Measurements from ENCODE around the gene MDM1. TPM values are rescaled to one million over a fixed set of nuclear protein-coding genes. Genes with fewer than 3 reads are reported as not detected.

MDM1 gene
- polyA plus RNA-seq, 1 experiment, result 8.5 TPM

DNA sequence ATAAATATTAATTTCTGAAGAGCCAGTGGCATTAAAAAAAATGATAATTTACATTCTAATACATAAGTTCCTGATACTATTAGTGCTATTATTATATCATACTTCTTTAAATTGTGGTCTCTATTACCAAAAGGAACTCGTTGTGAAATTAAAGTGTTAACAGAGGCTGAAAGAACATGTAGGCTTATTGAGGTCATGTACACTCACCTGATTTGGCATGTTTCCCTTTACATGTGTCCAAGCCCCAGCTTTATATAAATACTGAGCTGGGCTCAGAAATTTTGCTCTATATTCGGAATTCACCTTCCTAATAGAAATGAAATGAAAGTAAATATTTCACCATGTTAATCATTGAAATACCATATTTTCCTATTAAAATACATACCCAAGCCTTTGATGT, 11.0 kb downstream of the MDM1 start:
- TF ChIP-seq, protein P1, sequence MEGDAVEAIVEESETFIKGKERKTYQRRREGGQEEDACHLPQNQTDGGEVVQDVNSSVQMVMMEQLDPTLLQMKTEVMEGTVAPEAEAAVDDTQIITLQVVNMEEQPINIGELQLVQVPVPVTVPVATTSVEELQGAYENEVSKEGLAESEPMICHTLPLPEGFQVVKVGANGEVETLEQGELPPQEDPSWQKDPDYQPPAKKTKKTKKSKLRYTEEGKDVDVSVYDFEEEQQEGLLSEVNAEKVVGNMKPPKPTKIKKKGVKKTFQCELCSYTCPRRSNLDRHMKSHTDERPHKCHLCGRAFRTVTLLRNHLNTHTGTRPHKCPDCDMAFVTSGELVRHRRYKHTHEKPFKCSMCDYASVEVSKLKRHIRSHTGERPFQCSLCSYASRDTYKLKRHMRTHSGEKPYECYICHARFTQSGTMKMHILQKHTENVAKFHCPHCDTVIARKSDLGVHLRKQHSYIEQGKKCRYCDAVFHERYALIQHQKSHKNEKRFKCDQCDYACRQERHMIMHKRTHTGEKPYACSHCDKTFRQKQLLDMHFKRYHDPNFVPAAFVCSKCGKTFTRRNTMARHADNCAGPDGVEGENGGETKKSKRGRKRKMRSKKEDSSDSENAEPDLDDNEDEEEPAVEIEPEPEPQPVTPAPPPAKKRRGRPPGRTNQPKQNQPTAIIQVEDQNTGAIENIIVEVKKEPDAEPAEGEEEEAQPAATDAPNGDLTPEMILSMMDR (IDR thresholded peaks at IDR 0.05; ENCODE audit: insufficient read depth, low read depth, low read length), result no peak
- ChIA-PET POLR2A (no interaction called here), CTCF (interaction anchor here (0.8 to 3.1 kb wide), 6 partner anchors 8 to 967 kb away, joined by 3 to 27 read pairs (median 3); no protein-coding TSS in a partner anchor)
- Histone ChIP-seq H3K27me3 (ENCODE audit: control insufficient read depth, insufficient read depth, low read length) (no peaks in the 10 kb centered on the region), H3K4me3 (ENCODE audit: low read depth, low read length) (no peak overlapping the region), H3K36me3 (ENCODE audit: control insufficient read depth, insufficient read depth, low read length) (no peaks in the 10 kb centered on the region; the same call in 1 of the 2 replicates)
- no peak for DNase-seq (ENCODE audit: low read depth)

DNA sequence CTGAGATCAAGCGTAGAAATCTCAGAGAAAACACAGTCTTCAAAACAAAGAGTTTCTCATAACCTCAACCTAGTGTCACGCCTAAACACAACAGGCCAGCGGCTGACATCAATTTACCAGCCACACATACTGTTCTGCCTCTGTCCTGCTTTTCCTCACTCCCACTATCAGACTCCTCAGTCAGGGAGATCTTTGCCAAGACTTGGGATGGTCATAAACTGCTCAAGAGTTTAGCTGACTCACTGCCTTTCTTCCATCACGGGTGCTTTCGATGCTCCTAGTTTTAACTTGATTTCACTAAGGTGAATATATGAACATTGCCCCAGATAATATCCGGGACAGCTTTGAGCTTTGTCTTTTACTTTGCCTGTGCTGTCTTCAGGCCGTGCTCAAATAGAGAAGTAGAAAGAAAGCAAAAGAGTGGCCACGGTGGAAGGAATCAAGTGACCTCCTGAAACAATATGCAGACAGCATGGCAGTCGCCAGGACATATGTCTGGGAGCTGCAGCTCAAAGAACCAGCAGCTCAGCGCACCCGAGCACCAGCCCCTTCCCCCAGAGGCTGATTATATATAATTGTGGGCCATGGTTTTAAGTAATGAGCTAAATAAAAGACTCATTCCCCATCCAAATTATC, 12.1 kb downstream of the MDM1 start:
- ChIA-PET CTCF (interaction anchor here (0.8 to 3.1 kb wide), 7 partner anchors 15 to 998 kb away, joined by 3 to 27 read pairs (median 3); no protein-coding TSS in a partner anchor), POLR2A (no interaction called here)
- Histone ChIP-seq H3K36me3 (ENCODE audit: control insufficient read depth, insufficient read depth, low read length) (no peaks in the 10 kb centered on the region), H3K4me3 (ENCODE audit: low read depth, low read length) (no peak overlapping the region), H3K27me3 (ENCODE audit: control insufficient read depth, insufficient read depth, low read length) (no peaks in the 10 kb centered on the region)
- TF ChIP-seq, protein P1 (IDR thresholded peaks at IDR 0.05; ENCODE audit: insufficient read depth, low read depth, low read length), result no peak
- DNase-seq (ENCODE audit: low read depth), result peak; percentile 65

DNA sequence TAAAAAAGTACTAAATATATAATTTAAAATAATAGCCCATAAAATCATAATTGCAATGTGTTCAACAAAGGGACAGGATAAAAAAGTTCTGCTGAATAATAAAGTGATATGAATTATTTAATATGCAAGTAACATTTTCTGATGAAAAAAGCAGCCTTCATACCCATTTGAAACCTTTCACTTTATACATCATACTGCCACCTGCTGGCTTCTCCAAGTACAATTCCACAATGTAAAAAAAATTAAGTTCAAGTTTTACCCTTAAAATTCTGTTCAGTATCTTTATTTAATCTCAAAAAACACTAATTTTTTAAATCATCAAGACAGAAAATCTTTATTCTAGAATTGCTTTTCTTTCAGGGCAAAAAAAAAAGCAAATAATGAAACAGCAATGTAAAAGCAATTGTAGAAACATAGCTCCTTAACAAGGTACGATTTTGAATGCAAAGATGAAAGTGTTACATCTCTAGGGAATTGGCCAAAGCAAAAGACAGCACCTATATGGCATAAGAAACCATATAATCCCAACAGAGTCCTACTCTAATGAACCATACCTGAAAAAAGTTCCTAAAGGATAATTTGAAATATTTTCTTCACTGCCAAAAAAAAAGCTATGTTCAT, 15.0 kb downstream of the MDM1 start:
- ChIA-PET CTCF (interaction anchor here (0.6 to 7.7 kb wide), 22 partner anchors 9 to 973 kb away, joined by 3 to 88 read pairs (median 4); partner anchors contain the start of gene IL26), POLR2A (interaction anchor here (0.6 kb wide), 1 partner anchor 333 kb away, joined by 3 read pairs; no protein-coding TSS in a partner anchor)
- Histone ChIP-seq H3K36me3 (ENCODE audit: control insufficient read depth, insufficient read depth, low read length) (no peaks in the 10 kb centered on the region), H3K27me3 (ENCODE audit: control insufficient read depth, insufficient read depth, low read length) (no peaks in the 10 kb centered on the region), H3K4me3 (ENCODE audit: low read depth, low read length) (no peak overlapping the region)
- DNase-seq (ENCODE audit: low read depth), result no peak
- TF ChIP-seq, protein P1 (IDR thresholded peaks at IDR 0.05; ENCODE audit: insufficient read depth, low read depth, low read length), result peak; percentile 52

DNA sequence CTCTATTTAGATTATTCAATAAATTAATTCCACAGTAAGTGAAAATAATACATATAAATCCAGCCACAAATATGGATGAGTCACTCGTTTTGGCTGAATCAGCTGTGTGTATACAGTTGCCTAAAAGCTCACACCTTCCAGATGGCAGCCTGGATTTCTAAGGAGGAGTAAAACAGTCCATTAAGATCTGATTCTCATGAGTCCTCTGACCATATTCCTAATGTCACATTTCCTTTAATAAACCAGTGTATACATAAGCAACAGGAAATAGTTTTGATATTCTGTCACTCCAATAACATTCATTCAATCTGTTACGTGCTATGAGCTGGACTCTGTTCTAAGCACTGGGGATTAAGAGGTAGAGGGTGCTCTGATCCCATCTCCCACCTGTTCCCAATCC, 21.8 kb downstream of the MDM1 start:
- ChIA-PET POLR2A (no interaction called here), CTCF (interaction anchor here (0.6 to 1.4 kb wide), 5 partner anchors 63 to 856 kb away, joined by 3 to 7 read pairs (median 4); no protein-coding TSS in a partner anchor)
- no peaks in the 10 kb centered on the region for H3K36me3 ChIP-seq (ENCODE audit: control insufficient read depth, insufficient read depth, low read length)
- no peaks in the 10 kb centered on the region for H3K27me3 ChIP-seq (ENCODE audit: control insufficient read depth, insufficient read depth, low read length)
- TF ChIP-seq, protein P1 (IDR thresholded peaks at IDR 0.05; ENCODE audit: insufficient read depth, low read depth, low read length), result no peak
- peak; percentile 76 for DNase-seq (ENCODE audit: low read depth)
- H3K4me3 ChIP-seq (ENCODE audit: low read depth, low read length), result no peak overlapping the region

DNA sequence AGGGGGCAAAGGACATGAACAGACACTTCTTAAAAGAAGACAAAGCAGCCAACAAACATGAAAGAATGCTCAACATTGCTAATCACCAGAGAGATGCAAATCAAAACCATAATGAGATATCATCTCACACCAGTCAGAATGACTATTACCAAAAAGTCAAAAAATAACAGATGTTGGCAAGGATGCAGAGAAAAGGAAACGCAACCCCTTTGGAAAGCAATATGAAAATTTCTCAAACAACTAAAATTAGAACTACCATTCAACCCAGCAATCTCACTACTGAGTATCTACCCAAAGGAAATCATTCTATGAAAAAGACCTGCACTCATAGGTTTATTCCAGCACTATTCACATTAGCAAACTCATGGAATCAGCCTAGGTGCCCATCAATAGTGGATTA, 25.6 kb downstream of the MDM1 start:
- Histone ChIP-seq H3K27me3 (ENCODE audit: control insufficient read depth, insufficient read depth, low read length) (no peaks in the 10 kb centered on the region), H3K36me3 (ENCODE audit: control insufficient read depth, insufficient read depth, low read length) (no peaks in the 10 kb centered on the region), H3K4me3 (ENCODE audit: low read depth, low read length) (no peak overlapping the region)
- ChIA-PET CTCF (no interaction called here), POLR2A (no interaction called here)
- DNase-seq (ENCODE audit: low read depth), result no peak
- TF ChIP-seq, protein P1 (IDR thresholded peaks at IDR 0.05; ENCODE audit: insufficient read depth, low read depth, low read length), result no peak
